H1 (cell line): Measurements from ENCODE around the gene HSDL2. TPM values are rescaled to one million over a fixed set of nuclear protein-coding genes. Genes with fewer than 3 reads are reported as not detected.

Experiments used
- CTCF ChIA-PET: fragments of 300-600 bp; sonication (Branson Sonifier 250); formaldehyde crosslinking; loops from one replicate; lab custom pipeline; 2021; ENCODE audit not compliant: partially characterized antibody; lab: Charles Lee
- POLR2A ChIA-PET: fragments of 300-600 bp; sonication (Branson Sonifier 250); formaldehyde crosslinking; loops from one replicate; lab custom pipeline; 2021; ENCODE audit warnings: inconsistent platforms; ENCODE audit not compliant: partially characterized antibody; lab: Charles Lee
- DNase-seq, 2 experiments: peaks; one replicate each; pipeline versions ENCODE4 v3.0.0 to v3.0.0-alpha.2; 2010 to 2022; ENCODE audit warnings: low spot score in 2 of 2, low read depth in 1 of 2, mixed read lengths in 1 of 2
- FAIRE-seq: peaks from 2 replicates; lab custom pipeline; 2011; peaks lifted over from hg19 to GRCh38; lab: Jason Lieb, UNC
- H2AFZ ChIP-seq: 2 replicates; pipeline ENCODE4 v1.8.1; 2012; ENCODE audit warnings: low read length, inconsistent platforms
- H2AK5ac ChIP-seq: 2 replicates; pipeline ENCODE4 v1.6.1; 2013; ENCODE audit warnings: low read depth, low read length
- H2BK120ac ChIP-seq: replicated peaks from 2 replicates; pipeline ENCODE3; 2013; ENCODE audit warnings: low read depth, low read length, inconsistent platforms
- H2BK12ac ChIP-seq: 2 replicates; pipeline ENCODE4 v1.6.1; 2013; ENCODE audit warnings: low read depth, low read length
- H2BK15ac ChIP-seq: 2 replicates; pipeline ENCODE4 v1.6.1; 2013; ENCODE audit warnings: low read length
- H2BK20ac ChIP-seq: 2 replicates; pipeline ENCODE4 v1.6.1; 2013; ENCODE audit warnings: low read length
- H2BK5ac ChIP-seq: 2 replicates; pipeline ENCODE4 v1.6.1; 2013; ENCODE audit warnings: low read depth, low read length
- H3K14ac ChIP-seq: 2 replicates; pipeline ENCODE4 v1.6.1; 2013; ENCODE audit warnings: inconsistent platforms; ENCODE audit not compliant: insufficient read length
- H3K18ac ChIP-seq: 2 replicates; pipeline ENCODE4 v1.6.1; 2013; ENCODE audit warnings: low read length; ENCODE audit errors: extremely low read depth
- H3K23ac ChIP-seq: 2 replicates; pipeline ENCODE4 v1.6.1; 2013; ENCODE audit warnings: inconsistent platforms; ENCODE audit not compliant: insufficient read length
- H3K23me2 ChIP-seq: 2 replicates; pipeline ENCODE4 v1.6.1; 2013; ENCODE audit warnings: low read depth, low read length
- H3K27ac ChIP-seq: 2 replicates; pipeline ENCODE4 v1.6.1; 2011; ENCODE audit warnings: low read depth, low read length, inconsistent platforms
- H3K27me3 ChIP-seq, 4 experiments: replicated peaks in 1 of 4; 1 replicate in 1 of 4; 2 replicates in 3 of 4; pipeline versions ENCODE4 v1.6.1 to v1.8.1; 2011 to 2013; ENCODE audit warnings: low read length in 3 of 4, mild to moderate bottlenecking in 3 of 4, inconsistent platforms in 2 of 4, mixed read lengths in 2 of 4, moderate library complexity in 1 of 4; ENCODE audit not compliant: control insufficient read depth in 3 of 4, insufficient read depth in 3 of 4; ENCODE audit errors: extremely low read depth in 1 of 4
- H3K36me3 ChIP-seq, 4 experiments: 2 replicates each; pipeline versions ENCODE4 v1.6.1 to v1.8.1; 2011 to 2013; ENCODE audit warnings: mild to moderate bottlenecking in 4 of 4, low read length in 3 of 4, moderate library complexity in 2 of 4, control low read depth in 1 of 4, inconsistent platforms in 1 of 4; ENCODE audit not compliant: insufficient read depth in 4 of 4, control insufficient read depth in 2 of 4
- H3K4ac ChIP-seq: replicated peaks from 2 replicates; pipeline ENCODE3; 2013; ENCODE audit warnings: low read length, low read depth, mixed read lengths, inconsistent platforms; ENCODE audit not compliant: insufficient read length
- H3K4me1 ChIP-seq, 4 experiments: replicated peaks in 1 of 4; 1 replicate in 1 of 4; 2 replicates in 3 of 4; pipeline versions ENCODE4 v1.6.1 to v1.8.1; 2011 to 2013; ENCODE audit warnings: low read length in 3 of 4, inconsistent platforms in 2 of 4, mixed read lengths in 1 of 4; ENCODE audit not compliant: insufficient read depth in 4 of 4, control insufficient read depth in 3 of 4
- H3K4me2 ChIP-seq, 2 experiments: 2 replicates each; pipeline versions ENCODE4 v1.6.1 to v1.8.1; 2011 to 2013; ENCODE audit warnings: low read depth in 2 of 2, low read length in 2 of 2, control low read depth in 1 of 2, inconsistent platforms in 1 of 2, mild to moderate bottlenecking in 1 of 2; ENCODE audit not compliant: insufficient read depth in 1 of 2
- H3K4me3 ChIP-seq, 4 experiments: fragments of 200-600, 300-600 bp in 1 of 4; sonication (generic), shearing (Covaris generic), sonication (Bioruptor Twin) in 1 of 4; 2 replicates each; pipeline versions ENCODE4 v1.5.1 to v1.8.1; 2011 to 2016; ENCODE audit warnings: low read length in 4 of 4, low read depth in 3 of 4, control low read depth in 2 of 4, inconsistent platforms in 2 of 4, mild to moderate bottlenecking in 2 of 4, mixed read lengths in 1 of 4, moderate library complexity in 1 of 4; ENCODE audit not compliant: insufficient read depth in 2 of 4; ENCODE audit errors: extremely low read depth in 1 of 4
- H3K56ac ChIP-seq: replicated peaks from 2 replicates; pipeline ENCODE3; 2013; ENCODE audit warnings: low read depth, mild to moderate bottlenecking, mixed read lengths, low read length, inconsistent platforms; ENCODE audit not compliant: insufficient read length
- H3K79me1 ChIP-seq: 2 replicates; pipeline ENCODE4 v1.6.1; 2013; ENCODE audit warnings: low read depth, low read length, control low read depth
- H3K79me2 ChIP-seq, 2 experiments: 2 replicates each; pipeline versions ENCODE4 v1.6.1 to v1.8.1; 2012 to 2013; ENCODE audit warnings: low read length in 2 of 2, mild to moderate bottlenecking in 2 of 2, inconsistent platforms in 1 of 2; ENCODE audit not compliant: insufficient read depth in 2 of 2, control insufficient read depth in 1 of 2
- H3K9ac ChIP-seq, 4 experiments: replicated peaks in 1 of 4; 1 replicate in 1 of 4; 2 replicates in 3 of 4; pipeline versions ENCODE4 v1.6.1 to v1.8.1; 2011 to 2013; ENCODE audit warnings: low read depth in 3 of 4, low read length in 3 of 4, control low read depth in 2 of 4, mild to moderate bottlenecking in 2 of 4, moderate library complexity in 2 of 4, inconsistent platforms in 1 of 4; ENCODE audit errors: extremely low read depth in 1 of 4
- H3K9me3 ChIP-seq, 2 experiments: 2 replicates each; pipeline versions ENCODE4 v1.6.1 to v1.8.1; 2012 to 2013; ENCODE audit warnings: mild to moderate bottlenecking in 2 of 2, moderate library complexity in 2 of 2, control low read depth in 1 of 2, inconsistent platforms in 1 of 2, low read depth in 1 of 2, low read length in 1 of 2, mixed read lengths in 1 of 2; ENCODE audit not compliant: insufficient read depth in 2 of 2
- H4K20me1 ChIP-seq, 2 experiments: replicated peaks in 1 of 2; 2 replicates each; pipeline versions ENCODE3 to v1.8.1; 2011 to 2013; ENCODE audit warnings: inconsistent platforms in 2 of 2, low read length in 2 of 2, mild to moderate bottlenecking in 1 of 2; ENCODE audit not compliant: insufficient read depth in 2 of 2, control insufficient read depth in 1 of 2
- H4K5ac ChIP-seq: 2 replicates; pipeline ENCODE4 v1.6.1; 2013; ENCODE audit warnings: low read length, low read depth, mixed read lengths, inconsistent platforms; ENCODE audit not compliant: insufficient read length
- H4K8ac ChIP-seq: 2 replicates; pipeline ENCODE4 v1.8.0; 2013; ENCODE audit warnings: mild to moderate bottlenecking, moderate library complexity, low read length, inconsistent platforms; ENCODE audit not compliant: insufficient read depth; ENCODE audit errors: extremely low read depth
- H4K91ac ChIP-seq: replicated peaks from 2 replicates; pipeline ENCODE3; 2013; ENCODE audit warnings: low read length, mixed read lengths, inconsistent platforms; ENCODE audit not compliant: insufficient read length
- BACH1 ChIP-seq: IDR thresholded peaks from 2 replicates; pipeline ENCODE4 v1.6.1; 2012; ENCODE audit warnings: low read length, improper control_type of control experiment
- CTCF ChIP-seq, 3 experiments: IDR thresholded peaks; 1 replicate in 2 of 3; 2 replicates in 1 of 3; pipeline versions ENCODE4 v1.5.1 to v1.6.1; 2011; ENCODE audit warnings: low read length in 3 of 3, mild to moderate bottlenecking in 3 of 3, inconsistent platforms in 2 of 3, low read depth in 1 of 3, moderate library complexity in 1 of 3; ENCODE audit not compliant: insufficient read depth in 1 of 3; ENCODE audit errors: control extremely low read depth in 1 of 3
- EGR1 ChIP-seq: IDR thresholded peaks from 2 replicates; pipeline ENCODE4 v1.6.1; 2011; ENCODE audit warnings: low read depth, low read length, borderline replicate concordance
- JUND ChIP-seq: IDR thresholded peaks from 2 replicates; pipeline ENCODE4 v1.6.1; 2011; ENCODE audit warnings: mild to moderate bottlenecking, improper control_type of control experiment, low read length
- SAP30 ChIP-seq: fragments of 300-600 bp; sonication (generic); IDR thresholded peaks from 2 replicates; pipeline ENCODE4 v1.7.1; 2012; ENCODE audit warnings: low read length, moderate library complexity, mild to moderate bottlenecking, inconsistent platforms; ENCODE audit not compliant: insufficient read depth, insufficient replicate concordance
- SIRT6 ChIP-seq: IDR thresholded peaks from one replicate; pipeline ENCODE4 v1.7.1; 2012; ENCODE audit warnings: low read length, inconsistent platforms
- TBP ChIP-seq: IDR thresholded peaks from 2 replicates; pipeline ENCODE4 v1.6.1; 2011; ENCODE audit warnings: low read depth, low read length, improper control_type of control experiment
- TEAD4 ChIP-seq: IDR thresholded peaks from 2 replicates; pipeline ENCODE4 v1.6.1; 2012; ENCODE audit warnings: low read depth, low read length, inconsistent platforms, mixed read lengths
- WGBS, 2 experiments: shearing (Covaris generic) in 1 of 2; methylation state at CpG; one replicate each; pipeline versions ENCODE4 v1.1.6 to v1.1.7; 2013 to 2015; ENCODE audit warnings: low lambda C conversion rate in 2 of 2, mixed read lengths in 2 of 2, inconsistent platforms in 1 of 2, low coverage in 1 of 2, missing lambda C conversion rate in 1 of 2; ENCODE audit not compliant: insufficient replicate concordance in 2 of 2, insufficient coverage in 1 of 2, insufficient read length in 1 of 2; ENCODE audit errors: extremely low coverage in 1 of 2, missing lambda C conversion rate in 1 of 2; 5-methylcytosine and 5-hydroxymethylcytosine counted together
- polyA plus RNA-seq, 7 experiments: library from polyadenylated mRNA; depleted of rRNA in 3 of 7; stranded (reverse) in 5 of 7; unstranded in 2 of 7; fragments of >200 nt in 5 of 7; fragments of 200-250 nt in 2 of 7; gene quantifications; 1 replicate in 5 of 7; 2 replicates in 1 of 7; 4 replicates in 1 of 7; pipeline versions ENCODE4 v1.2.1 to v1.2.3, GENCODE V29; 2011 to 2013; ENCODE audit warnings: missing spikeins in 2 of 7, mixed read lengths in 2 of 7
- total RNA-seq: library from RNA; stranded (reverse); fragmentation: NEBNext Ultra II Directional; extraction: Animal tissue kit (Norgen Biotek cat#: 25700); gene quantifications from 2 replicates; pipeline ENCODE4 v1.2.1, GENCODE V29; 2021

The HSDL2 gene
- total and polyA plus RNA-seq, 2 of the 8 experiments (the other 6 are each of a cell fraction or from before 2014, with no cell fraction given), result 6.6 to 15.4 TPM

GRCh38 chr9:112333639-112334431, 46.1 kb upstream of the HSDL2 start:
- Histone ChIP-seq H4K5ac (peak overlapping the region; percentile 63), H3K4ac (no peak overlapping the region), H3K79me2 (peaks cover 5 to 37% of the 10 kb centered on the region in 2 experiments; a peak in 3 of 4 replicates), H3K23ac (no peak overlapping the region), H3K23me2 (peaks cover 2% of the 10 kb centered on the region; the same call in 1 of the 2 replicates), H2AFZ (peak overlapping the region; percentile 19; the same call in 1 of the 2 replicates), H2BK5ac (peak overlapping the region; percentile 95; the same call in 1 of the 2 replicates), H2AK5ac (no peak overlapping the region), H3K9me3 (no peaks in the 10 kb centered on the region), H2BK120ac (no peak overlapping the region), H4K20me1 (peaks cover 0 to 1% of the 10 kb centered on the region in 2 experiments), H4K91ac (no peak overlapping the region), H2BK12ac (no peak overlapping the region), H4K8ac (no peak overlapping the region; the same call in 1 of the 2 replicates), H3K4me3 (peak overlapping the region; percentile 79 to 94 (median 84)), H3K4me1 (peaks cover 0 to 6% (median 0%) of the 10 kb centered on the region in 4 experiments; a peak in 3 of 7 replicates), H3K36me3 (no peaks in the 10 kb centered on the region), H3K79me1 (no peaks in the 10 kb centered on the region), H3K9ac (peak overlapping the region in 3 of 4 experiments; percentile 45 to 77 (median 66); a peak in 3 of 7 replicates), H3K18ac (peak overlapping the region; percentile 81), H3K4me2 (peak overlapping the region; percentile 44 to 87), H3K56ac (no peak overlapping the region), H3K27ac (peak overlapping the region; percentile 65; the same call in 1 of the 2 replicates), H3K27me3 (no peaks in the 10 kb centered on the region), H2BK20ac (no peak overlapping the region), H3K14ac (no peak overlapping the region), H2BK15ac (peak overlapping the region; percentile 37; the same call in 1 of the 2 replicates)
- ChIA-PET POLR2A (interaction anchor here (1.0 to 1.4 kb wide), 5 partner anchors 9 to 152 kb away, joined by 3 to 5 read pairs (median 3); partner anchors contain the start of gene KIAA1958), CTCF (interaction anchor here (0.6 to 1.4 kb wide), 12 partner anchors 14 to 557 kb away, joined by 3 to 7 read pairs (median 4); no protein-coding TSS in a partner anchor)
- peak; percentile 85 to 92 for DNase-seq
- WGBS, 2 experiments, result 7% methylated on average over 15 of the region's 72 CpGs; no CpG with 5 or more reads in 1 of the 2 experiments
- FAIRE-seq, result no peak
- TF ChIP-seq TEAD4 (peak; percentile 22; the same call in 1 of the 2 replicates), BACH1 (0 out of 2 replicates have a peak, but pooled peaks have one; percentile 31), JUND (0 out of 2 replicates have a peak, but pooled peaks have one; percentile 16), TBP (peak; percentile 56; the same call in 1 of the 2 replicates), CTCF (IDR thresholded peaks at IDR 0.05; ENCODE audit: control extremely low read depth in 1 of 3, insufficient read depth in 1 of 3, low read depth in 1 of 3, low read length in 3 of 3) (peak; percentile 34 to 49 (median 49)), EGR1 (0 out of 2 replicates have a peak, but pooled peaks have one; percentile 20), SAP30 (no peak), SIRT6 (no peak)
